Activated CD4-positive, alpha-beta T cell treated with anti-CD3 and anti-CD28 coated beads for 4 hours (primary cell): Measurements from ENCODE around the gene TPM1.
"Not testable (repeated sequence)": the region's sequence is repeated elsewhere in the genome, so short reads cannot be mapped to it uniquely, and the experiment has no call there.

Experiments used
- DNase-seq, 2 donors: peaks; one replicate each; pipeline ENCODE4 v3.0.0-alpha.2; 2020

TPM1 gene

GRCh38 chr15:63075984-63076713 lies 33.6 kb downstream of the TPM1 start:
- DNase-seq, result no peak

GRCh38 chr15:63076714-63077046 lies 34.1 kb downstream of the TPM1 start:
- DNase-seq, result no peak

- no peak for DNase-seq
Measured at GRCh38 chr15:63077952-63078351, 35.4 kb downstream of the TPM1 start.

GRCh38 chr15:63079947-63080626 lies 37.5 kb downstream of the TPM1 start:
- no peak for DNase-seq

GRCh38 chr15:63080634-63081250 lies 38.2 kb downstream of the TPM1 start:
- no peak for DNase-seq

- no peak for DNase-seq
Measured at GRCh38 chr15:63082366-63082765, 39.8 kb downstream of the TPM1 start.

- DNase-seq, result no peak
Measured at GRCh38 chr15:63083044-63083443, 40.5 kb downstream of the TPM1 start.

GRCh38 chr15:63083541-63083940 lies 41.0 kb downstream of the TPM1 start:
- no peak for DNase-seq

GRCh38 chr15:63084806-63085205 lies 42.3 kb downstream of the TPM1 start:
- no peak for DNase-seq

- no peak for DNase-seq
Measured at GRCh38 chr15:63085289-63085688, 42.7 kb downstream of the TPM1 start.

GRCh38 chr15:63086271-63086670 lies 43.7 kb downstream of the TPM1 start:
- no peak for DNase-seq

GRCh38 chr15:63086947-63087346 lies 44.4 kb downstream of the TPM1 start:
- DNase-seq, result no peak

GRCh38 chr15:63088533-63089245 lies 46.1 kb downstream of the TPM1 start:
- DNase-seq, result no peak

GRCh38 chr15:63089260-63090043 lies 46.9 kb downstream of the TPM1 start:
- DNase-seq, result no peak

GRCh38 chr15:63090472-63090871 lies 47.9 kb downstream of the TPM1 start:
- no peak for DNase-seq

- DNase-seq, result no peak
Measured at GRCh38 chr15:63090887-63091286, 48.3 kb downstream of the TPM1 start.

- no peak for DNase-seq
Measured at GRCh38 chr15:63091679-63092446, 49.3 kb downstream of the TPM1 start.

- DNase-seq, result peak; percentile 62 to 72
Measured at GRCh38 chr15:63093486-63094205, 51.1 kb downstream of the TPM1 start.

GRCh38 chr15:63094495-63094931 lies 52.0 kb downstream of the TPM1 start:
- no peak for DNase-seq

GRCh38 chr15:63096178-63096577 lies 53.6 kb downstream of the TPM1 start:
- DNase-seq, result no peak

GRCh38 chr15:63098901-63099300 lies 56.4 kb downstream of the TPM1 start:
- not testable (repeated sequence) for DNase-seq
